Hematopoietic multipotent progenitor cell treated with erythropoietin and hydrocortisone succinate and interleukin-3 and kit ligand, for 6 days (in vitro differentiated cells): Measurements from ENCODE around the gene HERC2.
"Not testable (repeated sequence)": the region's sequence is repeated elsewhere in the genome, so short reads cannot be mapped to it uniquely, and the experiment has no call there.

ENCODE experiments used
- DNase-seq: peaks from one replicate; pipeline ENCODE4 v3.0.0-alpha.2; 2015

HERC2 gene

DNA sequence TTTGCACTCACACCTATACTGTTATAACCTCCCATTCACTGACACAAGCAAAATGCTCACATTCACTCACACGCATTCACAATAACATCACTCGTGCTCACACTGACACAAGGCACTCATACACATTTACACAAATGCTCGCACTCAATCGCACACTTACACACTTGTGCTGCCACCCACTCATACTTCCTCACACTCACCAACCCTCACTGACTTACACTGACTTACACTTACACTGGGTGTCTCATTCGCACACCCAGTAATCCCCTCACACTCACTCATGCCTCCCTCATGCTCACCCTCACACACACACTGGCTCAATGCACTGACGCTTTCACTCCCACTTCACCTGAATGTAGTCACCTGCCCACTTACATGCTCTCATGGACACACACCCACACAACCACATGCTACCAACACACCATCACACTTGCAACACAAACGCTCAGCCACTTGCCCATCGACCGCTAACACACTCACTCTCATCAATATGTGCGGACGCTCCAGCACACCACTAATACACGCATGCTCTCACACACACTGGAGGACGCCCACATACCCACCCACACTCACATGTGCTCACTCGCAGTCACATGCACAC lies 104.9 kb downstream of the HERC2 start:
- not testable (repeated sequence) for DNase-seq

DNA sequence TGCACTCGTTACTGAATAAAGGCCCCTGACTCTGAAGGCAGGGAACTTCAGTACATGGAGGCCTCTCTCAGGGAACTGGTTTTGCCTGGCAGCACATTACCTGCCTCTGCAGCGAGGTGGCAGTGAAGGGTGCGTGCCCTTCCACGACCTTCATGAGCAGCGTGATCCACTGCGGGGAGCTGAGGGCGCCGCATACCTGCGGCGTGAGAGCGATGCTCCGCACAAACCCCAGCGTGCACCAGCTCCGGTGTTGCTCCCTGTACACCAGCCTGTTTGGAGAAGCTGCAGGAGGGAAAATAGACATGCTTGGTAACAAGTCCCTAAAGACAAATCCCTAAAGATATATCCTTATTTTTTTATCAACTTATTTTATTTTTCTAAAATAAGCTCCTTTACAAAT lies 106.5 kb downstream of the HERC2 start:
- DNase-seq: not testable (repeated sequence)

DNA sequence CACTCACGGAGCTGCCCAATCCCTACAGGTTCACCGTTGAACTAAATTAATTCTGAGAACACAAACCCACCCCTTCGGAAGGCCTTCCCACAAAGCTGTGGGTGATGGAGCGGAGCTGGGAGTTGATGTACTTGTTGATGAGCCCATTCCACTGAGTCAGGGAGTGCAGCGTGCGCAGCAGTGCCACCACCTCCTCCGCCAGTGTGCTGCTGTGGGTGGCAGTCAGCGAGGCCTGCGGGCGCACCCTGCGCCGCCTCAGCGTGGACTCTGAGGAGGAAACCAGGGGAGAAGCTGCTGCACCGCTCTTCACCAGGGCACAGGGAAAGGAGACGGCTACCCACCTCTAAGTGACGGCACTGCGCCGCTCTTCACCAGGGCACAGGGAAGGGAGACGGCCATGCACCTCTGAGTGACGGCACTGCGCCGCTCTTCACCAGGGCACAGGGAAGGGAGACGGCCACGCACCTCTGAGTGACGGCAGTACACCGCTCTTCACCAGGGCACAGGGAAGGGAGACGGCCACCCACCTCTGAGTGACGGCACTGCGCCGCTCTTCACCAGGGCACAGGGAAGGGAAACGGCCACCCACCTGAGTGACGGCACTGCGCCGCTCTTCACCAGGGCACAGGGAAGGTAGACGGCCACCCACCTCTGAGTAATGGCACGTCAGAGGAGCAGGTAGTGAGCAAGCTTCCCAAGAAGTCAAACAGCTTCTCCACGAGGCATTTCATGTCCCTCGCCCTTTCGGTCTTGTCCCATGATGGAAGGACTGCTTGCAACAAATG lies 107.8 kb downstream of the HERC2 start:
- not testable (repeated sequence) for DNase-seq

DNA sequence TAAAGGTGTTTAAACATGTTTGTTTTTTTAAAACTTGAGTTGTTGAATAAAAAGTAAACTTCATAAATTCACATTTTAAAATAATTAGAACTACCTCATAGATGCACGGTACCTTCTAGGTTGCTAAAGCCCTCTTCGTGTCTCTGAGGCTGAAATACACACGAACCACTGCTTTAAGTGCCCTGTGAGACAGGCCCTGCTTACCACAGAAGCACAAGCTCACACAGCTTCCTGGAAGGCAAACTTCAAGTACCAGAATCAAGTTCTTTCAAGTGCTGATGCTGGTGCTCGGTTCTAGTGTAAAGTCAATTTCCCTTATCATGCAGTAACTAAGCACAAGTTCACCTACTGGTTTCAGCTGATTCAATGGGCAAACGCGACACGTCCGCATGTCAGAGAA lies 108.6 kb downstream of the HERC2 start:
- DNase-seq: not testable (repeated sequence)

DNA sequence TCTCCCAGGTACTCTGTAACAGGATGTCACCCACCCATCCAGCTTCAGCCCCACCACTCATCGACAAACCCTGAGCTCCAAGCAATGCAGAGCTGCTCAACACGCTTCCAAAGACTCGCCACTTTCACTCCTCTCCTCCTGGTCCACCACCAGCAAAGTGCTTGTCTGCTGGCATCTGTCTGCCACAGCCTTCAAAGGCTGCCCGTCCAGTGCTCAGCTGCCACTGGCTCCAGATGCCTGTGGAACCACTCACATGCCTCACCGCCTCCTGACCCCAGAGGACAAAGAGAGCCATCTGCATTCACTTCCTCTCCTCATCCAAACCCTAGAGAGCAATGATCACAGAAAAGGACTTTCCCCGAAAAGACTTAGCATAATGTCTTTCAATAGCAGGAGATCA lies 113.4 kb downstream of the HERC2 start:
- no peak for DNase-seq

DNA sequence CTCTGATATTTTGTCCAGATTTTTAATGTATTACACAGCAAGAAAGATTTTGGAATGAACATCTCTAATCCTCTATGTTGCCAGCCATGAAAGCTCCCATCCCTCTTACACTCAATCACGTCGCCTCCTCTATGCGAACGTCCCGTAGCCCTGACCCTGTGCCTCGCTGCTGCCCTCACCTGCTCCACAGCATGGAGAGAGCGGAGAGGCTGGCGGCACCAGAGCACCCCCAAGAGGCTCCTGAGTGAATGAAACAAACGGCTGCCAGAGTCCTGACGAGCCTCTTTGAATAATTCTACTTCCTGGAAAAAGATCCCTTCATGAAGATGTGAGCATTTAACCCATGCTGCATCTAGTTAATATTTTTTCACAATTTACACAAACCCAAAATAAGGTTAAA lies 116.3 kb downstream of the HERC2 start:
- not testable (repeated sequence) for DNase-seq

DNA sequence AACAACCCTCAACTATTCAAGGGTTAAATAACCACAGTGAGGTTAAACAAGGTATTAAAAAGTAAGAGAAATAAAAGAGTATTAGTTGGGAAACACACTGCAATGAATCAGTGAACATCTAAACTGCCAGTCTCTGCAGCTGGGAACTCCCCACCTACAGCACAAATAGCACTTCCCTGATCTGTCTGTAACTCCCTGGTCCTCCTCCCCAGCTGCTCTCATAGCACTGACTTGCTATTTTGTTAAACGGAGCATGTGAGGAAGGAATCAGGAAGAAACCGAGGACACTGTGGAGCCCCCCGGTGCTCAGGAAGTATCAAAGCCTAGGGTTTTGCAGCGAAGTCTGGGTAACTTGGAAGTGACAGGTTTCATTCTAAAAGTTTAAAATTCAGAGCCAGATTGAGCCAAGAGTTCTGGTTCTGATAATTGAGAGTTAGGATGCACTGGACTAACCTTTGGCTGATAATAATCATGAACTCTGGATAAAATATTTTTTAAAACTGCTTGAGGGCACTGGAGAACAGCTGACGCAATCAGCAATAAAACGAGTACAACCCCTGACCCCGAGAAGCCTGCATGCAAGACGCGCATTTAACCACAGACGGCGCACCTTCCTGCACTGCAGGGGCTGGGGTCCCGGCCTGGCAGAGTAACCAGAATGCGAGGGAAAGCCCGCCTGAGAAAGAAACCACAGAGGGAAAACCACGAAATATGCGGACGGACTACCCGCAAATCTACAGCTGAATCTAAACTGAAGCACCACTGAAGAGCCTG lies 118.7 kb downstream of the HERC2 start:
- not testable (repeated sequence) for DNase-seq

DNA sequence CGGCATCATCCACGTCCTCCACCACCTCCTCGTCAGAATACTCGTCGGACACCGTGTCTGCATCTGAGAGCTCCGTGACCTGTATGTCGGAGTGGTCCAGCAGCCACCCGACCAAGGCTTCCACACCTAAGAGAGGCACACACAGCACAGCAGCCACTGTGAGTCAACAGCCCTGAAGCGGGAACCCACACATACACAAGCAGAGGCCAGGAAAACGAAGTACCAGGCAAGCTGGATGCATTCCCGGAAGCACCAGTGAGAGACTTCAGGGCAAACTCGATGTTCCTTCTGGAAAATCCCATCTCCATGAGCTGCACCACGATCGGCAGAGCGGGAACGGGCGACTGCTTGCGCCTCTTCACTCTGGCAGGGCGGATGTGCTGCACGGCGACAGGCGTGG lies 119.9 kb downstream of the HERC2 start:
- not testable (repeated sequence) for DNase-seq

DNA sequence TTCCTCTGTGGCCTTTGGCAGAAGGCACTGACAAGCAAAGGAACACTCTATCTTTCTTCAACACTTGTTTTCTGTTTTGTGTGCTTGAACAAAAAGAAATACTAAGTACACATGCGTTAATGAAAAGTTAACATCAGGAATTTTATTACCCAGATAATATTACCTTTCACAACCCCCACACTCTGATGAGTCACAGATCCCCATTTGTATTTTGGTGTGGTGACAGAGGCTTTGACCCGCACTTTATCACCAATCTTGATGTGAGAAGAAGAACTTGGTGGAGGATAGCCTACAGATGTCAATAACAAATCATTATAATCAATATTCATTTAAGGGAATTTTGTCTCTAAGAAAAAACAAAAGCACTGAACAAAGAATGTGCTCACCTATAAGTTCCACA lies 123.8 kb downstream of the HERC2 start:
- DNase-seq: not testable (repeated sequence)

DNA sequence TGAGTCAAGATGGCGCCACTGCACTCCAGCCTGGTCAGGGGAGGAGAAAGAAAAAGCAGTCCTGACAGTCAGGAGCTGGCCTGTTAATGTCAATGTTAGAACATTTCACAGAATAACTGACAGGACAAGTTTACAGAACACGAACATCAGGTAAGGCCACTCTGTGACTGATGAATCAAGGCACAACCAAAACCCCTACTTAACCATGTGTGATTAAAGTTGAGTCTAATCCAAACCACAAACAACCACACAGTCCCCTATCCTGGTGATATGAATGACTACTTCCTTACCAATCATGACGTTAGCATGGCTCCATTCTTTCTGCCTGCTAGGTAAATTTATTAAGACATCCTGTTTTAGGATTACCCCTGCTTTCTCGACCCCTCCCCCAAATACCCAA lies 124.3 kb downstream of the HERC2 start:
- DNase-seq: not testable (repeated sequence)

DNA sequence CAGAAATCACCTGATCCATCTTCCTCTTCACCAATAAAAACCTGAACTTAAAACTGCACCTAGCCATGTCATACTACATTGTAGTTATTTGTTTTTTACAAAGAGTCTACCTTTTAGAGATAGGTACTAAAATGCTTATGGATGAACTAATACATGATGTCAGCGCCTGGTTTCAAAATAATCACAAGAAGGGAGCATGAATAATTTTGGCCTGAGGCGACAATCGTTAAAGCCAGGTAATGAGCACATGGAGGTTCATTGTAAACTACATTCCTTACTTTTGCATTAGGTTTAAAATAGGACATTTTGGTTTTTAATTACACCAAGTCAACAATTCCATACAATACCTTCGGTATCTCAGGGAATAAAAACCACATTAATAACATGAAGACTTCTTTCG lies 125.4 kb downstream of the HERC2 start:
- not testable (repeated sequence) for DNase-seq

DNA sequence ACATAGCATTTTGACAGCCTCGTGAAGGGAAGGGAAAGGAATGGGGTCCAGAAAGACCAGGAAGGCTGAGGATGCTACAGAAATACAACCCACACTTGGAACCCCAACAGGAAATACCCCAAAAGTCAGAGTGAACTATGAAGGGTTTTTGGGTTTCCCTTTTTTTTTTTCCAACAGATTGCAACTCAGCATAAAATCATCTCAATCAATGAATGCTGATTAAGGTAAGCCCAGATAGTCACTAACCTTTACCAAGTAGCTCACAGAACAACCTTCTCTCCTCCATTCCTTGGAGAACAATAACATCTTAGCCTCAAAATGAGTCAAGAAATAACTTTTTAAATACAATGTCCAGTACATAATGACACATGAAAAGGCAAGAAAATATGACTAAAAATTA lies 129.2 kb downstream of the HERC2 start:
- no peak for DNase-seq

DNA sequence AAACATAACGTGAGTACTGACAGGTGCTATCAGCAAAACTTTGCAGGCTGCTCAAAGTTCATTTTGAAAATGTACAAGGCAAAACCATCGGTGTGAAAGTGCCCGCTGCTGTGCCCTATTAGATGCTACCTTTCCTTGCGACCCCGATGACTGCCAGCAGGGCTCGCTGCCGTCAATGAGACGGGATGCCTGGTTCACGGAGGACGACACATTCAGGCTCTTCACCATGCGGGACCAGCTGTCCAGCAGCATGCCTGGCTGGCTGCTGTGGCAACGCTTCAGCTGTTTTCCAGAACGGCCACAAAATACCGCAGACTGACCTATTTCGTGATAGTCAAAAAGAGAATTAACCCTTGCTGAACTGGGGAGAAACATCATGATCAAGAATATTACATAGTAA lies 130.1 kb downstream of the HERC2 start:
- no peak for DNase-seq

DNA sequence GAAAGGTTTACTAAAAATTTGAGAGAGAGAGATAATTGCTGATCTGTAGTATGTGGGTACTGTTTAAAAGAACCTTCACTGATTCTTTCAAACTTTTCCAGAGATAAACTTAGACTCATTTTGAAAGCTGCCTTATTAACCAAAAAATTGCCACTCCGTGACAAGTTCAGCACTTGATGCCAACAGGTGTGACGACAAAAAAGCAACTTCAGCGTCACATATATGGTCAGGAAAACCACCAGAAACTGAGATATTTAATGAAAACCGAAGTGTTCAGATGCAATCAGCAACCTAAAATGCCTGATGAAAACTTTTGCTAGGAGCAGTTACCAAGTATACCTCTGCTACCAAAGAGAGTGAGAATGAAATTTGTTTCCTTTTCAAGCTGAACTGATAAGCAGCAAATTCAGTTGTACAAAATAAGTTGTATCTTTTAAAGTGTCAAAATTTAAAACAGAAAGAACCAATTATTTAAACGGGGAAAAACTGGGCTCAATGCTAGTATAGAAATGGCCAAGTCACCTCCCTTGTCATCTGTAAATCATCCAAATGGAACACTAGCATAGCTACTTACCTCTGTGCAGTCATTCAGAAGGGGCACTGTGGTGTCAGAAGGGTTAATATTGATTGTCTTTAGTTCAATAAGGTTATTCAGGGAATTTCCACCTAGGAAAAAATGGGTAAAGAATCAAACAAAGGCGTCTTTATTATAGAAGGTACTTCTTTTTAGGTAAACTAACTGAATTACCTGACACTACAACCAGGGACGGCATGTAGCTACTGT lies 131.4 kb downstream of the HERC2 start:
- no peak for DNase-seq

DNA sequence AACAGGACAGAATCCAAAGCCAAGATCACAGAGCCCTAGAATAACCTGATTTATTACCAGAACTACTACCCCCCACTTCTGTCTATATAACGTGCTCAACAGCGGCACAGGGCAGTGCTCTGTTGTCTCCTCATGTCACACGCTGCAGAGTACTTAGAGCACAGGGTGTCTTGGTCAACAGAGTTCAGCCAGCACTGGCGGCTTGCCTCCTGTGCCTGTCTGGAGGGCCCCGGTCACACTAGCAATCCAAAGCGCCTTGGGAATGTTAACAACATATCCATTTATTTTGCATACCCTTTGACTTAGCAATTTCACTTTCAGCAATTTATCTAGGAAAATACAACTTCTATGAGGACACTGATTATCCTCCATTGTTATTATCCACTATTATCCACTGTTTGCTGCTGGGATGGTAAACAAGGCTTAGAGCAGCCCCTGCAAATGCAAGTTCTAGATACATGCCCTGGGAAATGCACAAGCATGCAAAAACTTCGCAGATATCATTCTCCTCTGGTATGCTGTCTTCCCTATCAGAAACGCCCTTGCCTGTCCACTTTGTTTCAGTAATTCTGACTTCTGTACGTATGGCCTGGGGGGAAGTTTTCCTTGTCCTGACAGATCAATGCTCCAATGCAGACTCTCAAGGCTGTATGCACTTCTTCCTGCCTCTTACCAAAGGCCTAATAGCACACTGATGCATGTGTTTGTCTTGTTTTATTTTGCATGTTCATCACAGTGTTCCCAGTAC lies 136.7 kb downstream of the HERC2 start:
- DNase-seq: no peak

DNA sequence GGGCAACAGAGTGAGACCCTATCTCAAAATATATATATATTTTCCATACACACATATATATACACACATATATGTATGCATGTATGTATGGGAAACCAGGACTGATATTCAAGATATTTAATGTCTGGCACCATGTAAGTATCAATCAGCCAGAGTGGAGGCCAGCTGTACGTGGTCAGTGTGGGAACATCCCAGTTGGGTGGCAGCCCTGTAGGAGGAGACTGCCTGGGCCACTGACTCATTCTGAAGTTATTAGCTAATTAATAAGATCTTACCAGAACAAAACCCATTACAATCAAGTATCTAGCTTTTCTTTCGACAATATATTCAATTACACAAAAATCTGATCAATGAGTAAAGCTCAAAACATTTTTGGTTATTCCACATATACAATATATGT lies 137.8 kb downstream of the HERC2 start:
- DNase-seq: no peak

DNA sequence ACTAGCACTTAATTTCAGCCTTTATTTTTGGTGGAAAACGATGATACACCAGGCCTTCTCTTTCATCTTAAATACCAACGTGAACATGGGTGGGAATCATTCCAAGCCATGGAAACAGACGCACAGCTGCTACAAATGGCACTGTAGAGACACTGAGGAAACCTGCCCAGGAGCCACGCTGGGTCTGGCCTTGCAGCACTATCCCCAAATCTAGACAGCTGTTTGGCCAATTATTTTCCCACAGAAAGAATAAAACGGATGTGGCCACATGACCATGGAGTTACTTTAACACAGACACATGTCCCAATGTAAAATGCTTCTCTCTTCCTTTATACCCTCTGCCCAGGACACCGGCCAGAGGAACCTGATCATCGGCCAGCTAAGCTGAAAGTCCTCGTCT lies 139.2 kb downstream of the HERC2 start:
- no peak for DNase-seq

DNA sequence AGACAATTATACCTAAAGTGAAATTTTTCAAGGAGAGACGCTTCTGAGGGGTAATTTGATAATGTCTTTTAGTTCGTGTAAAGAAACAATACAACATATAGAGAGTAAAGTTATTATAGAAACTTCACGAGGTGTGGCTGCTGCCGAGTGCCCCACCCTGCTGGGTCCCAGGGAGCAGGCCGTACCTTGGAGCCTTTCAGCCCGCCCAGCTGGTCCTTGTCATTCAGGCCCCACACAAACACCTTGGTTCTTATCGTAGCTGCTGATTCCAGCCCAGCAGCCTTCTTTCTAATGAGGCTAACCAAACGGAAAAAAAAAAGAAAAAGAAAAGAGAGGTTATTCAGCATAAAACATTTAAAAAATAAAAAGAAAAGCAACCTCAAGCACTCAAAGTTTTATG lies 139.8 kb downstream of the HERC2 start:
- DNase-seq: no peak

DNA sequence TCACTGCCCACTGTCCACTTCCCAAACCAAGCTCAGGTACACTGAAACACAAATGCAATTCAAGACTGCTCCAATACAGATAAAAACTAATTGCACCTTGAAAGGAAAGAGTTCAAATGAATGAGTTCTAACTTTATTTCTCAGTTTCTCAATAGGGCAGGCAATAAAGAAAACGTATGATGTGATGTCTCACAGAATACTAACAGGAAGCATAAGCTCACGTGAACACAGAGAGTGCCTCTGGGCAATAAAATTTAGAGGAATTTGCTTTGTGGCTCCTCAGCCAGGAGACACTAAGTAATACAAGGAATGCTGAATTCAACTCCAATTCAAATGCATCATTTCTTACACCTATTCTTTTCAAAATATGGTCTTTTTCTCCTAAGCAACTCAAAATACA lies 140.6 kb downstream of the HERC2 start:
- no peak for DNase-seq

DNA sequence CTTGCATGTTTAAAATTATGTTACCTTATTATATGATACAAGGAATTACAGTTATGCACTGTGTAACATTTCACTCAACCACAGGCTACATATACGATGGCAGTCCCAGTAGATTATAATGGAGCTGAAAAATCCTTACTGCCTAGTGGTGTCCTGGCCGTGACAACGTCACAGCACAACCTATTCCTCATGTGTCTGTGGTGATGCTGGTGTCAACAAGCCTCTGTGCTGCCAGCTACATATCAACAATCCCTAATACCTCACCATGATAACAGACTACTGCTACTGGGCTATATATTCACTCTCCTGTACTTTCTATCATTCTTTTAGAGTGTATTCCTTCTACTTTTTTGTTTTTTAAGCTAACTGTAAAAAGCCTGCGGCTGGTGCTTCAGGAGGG lies 142.7 kb downstream of the HERC2 start:
- no peak for DNase-seq

DNA sequence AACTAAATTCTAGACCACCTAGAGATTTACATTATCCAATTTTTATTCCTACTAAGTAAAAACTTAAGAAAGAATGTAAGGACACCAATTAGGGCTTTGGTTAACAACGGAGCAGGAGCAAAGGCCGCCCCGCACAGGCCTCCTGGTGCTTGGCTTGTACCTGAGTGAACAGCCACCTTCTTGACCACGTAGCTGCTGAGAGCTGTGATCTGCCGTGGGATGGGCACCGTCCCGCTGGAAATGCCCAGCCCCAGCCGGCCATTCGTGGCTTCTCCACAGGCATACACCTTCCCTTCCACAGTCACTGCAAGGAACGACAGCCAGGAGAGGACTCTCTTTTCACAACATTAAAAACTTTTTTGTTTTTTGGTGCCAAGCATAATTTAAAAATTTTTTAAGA lies 143.3 kb downstream of the HERC2 start:
- no peak for DNase-seq

DNA sequence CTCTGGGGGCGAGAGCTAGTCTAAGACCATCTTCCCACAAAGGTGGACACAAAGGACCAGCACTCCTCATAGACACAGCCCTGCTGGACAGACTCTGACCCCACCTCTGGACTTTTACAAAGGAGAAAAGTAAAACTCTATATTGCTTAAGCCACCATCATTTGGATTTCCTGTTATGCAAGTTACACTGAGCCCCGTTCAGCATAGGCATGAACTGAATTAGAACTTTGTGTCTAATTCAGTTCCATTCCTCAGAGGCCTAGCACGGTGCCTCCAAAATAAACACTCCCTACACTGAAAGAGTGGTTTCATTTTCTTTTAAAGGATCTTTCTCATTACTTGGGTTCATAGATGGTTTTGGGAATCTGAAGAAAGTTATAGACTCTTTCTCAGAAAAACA lies 143.7 kb downstream of the HERC2 start:
- no peak for DNase-seq
